ENCODE results near the gene TMEM87B. TPM values are rescaled to one million over a fixed set of nuclear protein-coding genes. Genes with fewer than 3 reads are reported as not detected.

The TMEM87B gene
- total and polyA plus RNA-seq, 10 donors: 10.4 to 39.9 (median 32.9) TPM

GRCh38 chr2:112059671-112060070 is 4.6 kb downstream of the TMEM87B start:
- Histone ChIP-seq H3K4me3 (no peak overlapping the region), H3K36me3 (peaks cover 0 to 56% (median 33%) of the 10 kb centered on the region in 6 donors), H3K9me3 (no peaks in the 10 kb centered on the region), H3K4me1 (peaks cover 14 to 81% (median 42%) of the 10 kb centered on the region in 6 donors), H3K27ac (peak overlapping the region in 3 of 8 donors; percentile 96 to 99 (median 99)), H3K27me3 (replicated peaks in 1 of 7) (no peaks in the 10 kb centered on the region)
- WGBS, 5 donors: 78 to 89% (median 86%) methylated on average over 2 of the region's 2 CpGs
- TF ChIP-seq CTCF (IDR thresholded peaks at IDR 0.05 in 8 of 11, conservative IDR thresholded peaks at IDR 0.05 in 3 of 11): no peak
- no peak for TF ChIP-seq POLR2AphosphoS5 (IDR thresholded peaks at IDR 0.05)
- TF ChIP-seq POLR2A (IDR thresholded peaks at IDR 0.05): no peak
- intact Hi-C loops (cut with DNase I; ENCODE audit: low total_unique reads): no loop called here
- DNase-seq: no peak

DNA sequence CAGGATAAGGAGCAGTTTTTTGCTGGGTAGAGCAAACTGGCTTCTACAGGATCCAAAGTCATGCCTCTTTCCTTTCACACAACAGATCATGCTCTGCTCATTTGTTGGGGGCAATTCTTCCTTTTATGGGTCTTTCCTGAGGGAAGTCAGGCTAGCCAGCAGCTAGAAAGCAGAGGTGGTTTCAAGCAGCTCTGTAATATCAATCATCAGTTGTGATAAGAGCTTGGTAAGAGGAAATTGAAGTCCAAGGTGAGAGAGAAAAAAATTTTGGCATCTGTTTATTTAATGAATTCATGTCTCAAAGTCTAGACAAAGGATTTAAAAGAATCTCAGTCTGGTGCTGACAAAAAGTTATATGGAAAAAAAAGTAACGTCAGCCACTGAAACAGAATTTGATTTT is 6.2 kb downstream of the TMEM87B start:
- H3K27ac ChIP-seq: peak overlapping the region in 5 of 8 donors; percentile 5 to 26 (median 14)
- H3K36me3 ChIP-seq: peaks cover 0 to 72% (median 44%) of the 10 kb centered on the region in 6 donors
- no peaks in the 10 kb centered on the region for H3K27me3 ChIP-seq (replicated peaks in 1 of 7)
- intact Hi-C loops (cut with DNase I; ENCODE audit: low total_unique reads): no loop called here
- peaks cover 14 to 88% (median 44%) of the 10 kb centered on the region in 6 donors for H3K4me1 ChIP-seq
- no peaks in the 10 kb centered on the region for H3K9me3 ChIP-seq
- 84 to 89% (median 85%) methylated on average over 1 of the region's 1 CpG for WGBS, 5 donors
- no peak for DNase-seq
- H3K4me3 ChIP-seq: no peak overlapping the region
- TF ChIP-seq POLR2A (IDR thresholded peaks at IDR 0.05) (no peak), CTCF (IDR thresholded peaks at IDR 0.05 in 8 of 11, conservative IDR thresholded peaks at IDR 0.05 in 3 of 11) (no peak), POLR2AphosphoS5 (IDR thresholded peaks at IDR 0.05) (no peak)

- intact Hi-C loops (cut with DNase I; ENCODE audit: low total_unique reads): no loop called here
- H3K27me3 ChIP-seq (replicated peaks in 1 of 7): no peaks in the 10 kb centered on the region
- H3K36me3 ChIP-seq: peaks cover 0 to 78% (median 48%) of the 10 kb centered on the region in 6 donors
- 82 to 92% (median 88%) methylated on average over 2 of the region's 2 CpGs for WGBS, 5 donors
- H3K4me1 ChIP-seq: peaks cover 10 to 83% (median 39%) of the 10 kb centered on the region in 6 donors
- TF ChIP-seq POLR2AphosphoS5 (IDR thresholded peaks at IDR 0.05): no peak
- no peak for TF ChIP-seq CTCF (IDR thresholded peaks at IDR 0.05 in 8 of 11, conservative IDR thresholded peaks at IDR 0.05 in 3 of 11)
- no peak for TF ChIP-seq POLR2A (IDR thresholded peaks at IDR 0.05)
- H3K4me3 ChIP-seq: no peak overlapping the region
- DNase-seq: no peak
- H3K9me3 ChIP-seq: no peaks in the 10 kb centered on the region
- H3K27ac ChIP-seq: peak overlapping the region in 1 of 8 donors; percentile 5
Observed at GRCh38 chr2:112061840-112062239, 6.8 kb downstream of the TMEM87B start.

DNA sequence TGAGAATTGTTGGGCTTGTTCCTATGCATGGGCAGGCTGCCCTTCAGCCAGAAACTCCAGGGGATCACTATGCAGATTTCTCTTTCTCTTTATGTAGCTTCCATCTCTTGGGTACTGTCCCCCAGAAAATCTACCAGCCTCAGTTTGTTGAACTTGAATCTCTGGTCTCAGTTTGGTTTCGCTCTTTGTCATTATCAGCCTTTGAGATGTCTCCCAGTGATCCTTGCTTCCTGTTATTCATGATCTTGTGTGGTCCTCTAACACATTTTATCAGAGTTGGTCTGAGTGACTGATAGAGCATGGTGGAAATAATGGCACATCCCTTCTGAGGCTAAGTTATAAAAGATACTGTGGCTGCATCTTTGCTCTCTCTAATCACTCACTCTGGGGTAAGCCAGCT is 7.8 kb downstream of the TMEM87B start:
- H3K4me1 ChIP-seq: peaks cover 0 to 73% (median 28%) of the 10 kb centered on the region in 6 donors
- peaks cover 0 to 88% (median 58%) of the 10 kb centered on the region in 6 donors for H3K36me3 ChIP-seq
- no peak overlapping the region for H3K27ac ChIP-seq
- H3K27me3 ChIP-seq (replicated peaks in 1 of 7): no peaks in the 10 kb centered on the region
- H3K4me3 ChIP-seq: no peak overlapping the region
- no peak for DNase-seq
- intact Hi-C loops (cut with DNase I; ENCODE audit: low total_unique reads): no loop called here
- no peak for TF ChIP-seq POLR2A (IDR thresholded peaks at IDR 0.05)
- no peak for TF ChIP-seq CTCF (IDR thresholded peaks at IDR 0.05 in 8 of 11, conservative IDR thresholded peaks at IDR 0.05 in 3 of 11)
- TF ChIP-seq POLR2AphosphoS5 (IDR thresholded peaks at IDR 0.05): no peak
- WGBS, 5 donors: 86 to 100% (median 92%) methylated on average over 1 of the region's 1 CpG
- H3K9me3 ChIP-seq: no peaks in the 10 kb centered on the region
